ENCODE results near the gene ASCC1. TPM values are rescaled to one million over a fixed set of nuclear protein-coding genes. Genes with fewer than 3 reads are reported as not detected.
"Not testable (repeated sequence)": the region's sequence is repeated elsewhere in the genome, so short reads cannot be mapped to it uniquely, and the experiment has no call there.

Gene ASCC1
- total and polyA plus RNA-seq, 2 experiments from 2014 or later = 13.7 to 37.2 TPM

GRCh38 chr10:72224191-72224590 lies 8.1 kb upstream of the ASCC1 start:
- H3K4me1 ChIP-seq (ENCODE audit: insufficient read depth); H3K27ac Mint-ChIP-seq; H3K9me2 ChIP-seq (ENCODE audit: insufficient read depth); H3K27me3 ChIP-seq (ENCODE audit: insufficient read depth); H3F3A ChIP-seq (replicated peaks; ENCODE audit: low read depth); H3K4me3 ChIP-seq; ATAC-seq; H3K36me3 ChIP-seq (ENCODE audit: insufficient read depth); H3K4me3 Mint-ChIP-seq; H4K20me1 ChIP-seq (replicated peaks; ENCODE audit: insufficient read depth); H2AFZ ChIP-seq; H3K4me2 ChIP-seq; H3K27ac ChIP-seq (ENCODE audit: low read depth); DNase-seq (ENCODE audit: low spot score); H3K27me3 Mint-ChIP-seq (ENCODE audit: insufficient read depth, low read depth, poor library complexity); H3K9me3 Mint-ChIP-seq: not testable (repeated sequence)
- H3K4me1 Mint-ChIP-seq = peaks cover 12% of the 10 kb centered on the region; the same call in 2 of the 3 replicates
- peaks cover 19% of the 10 kb centered on the region; the same call in 2 of the 3 replicates for H3K36me3 Mint-ChIP-seq (ENCODE audit: low read depth)
- peaks cover 72% of the 10 kb centered on the region for H3K79me2 ChIP-seq (replicated peaks; ENCODE audit: insufficient read depth)

GRCh38 chr10:72223743-72224101 lies 7.6 kb upstream of the ASCC1 start:
- Histone ChIP-seq H3K9me2 (ENCODE audit: insufficient read depth) (no peaks in the 10 kb centered on the region), H4K20me1 (replicated peaks; ENCODE audit: insufficient read depth) (peaks cover 3% of the 10 kb centered on the region; the same call in 1 of the 2 replicates), H3K27ac (ENCODE audit: low read depth) (no peak overlapping the region), H3K79me2 (replicated peaks; ENCODE audit: insufficient read depth) (peaks cover 72% of the 10 kb centered on the region), H3K4me3 (no peak overlapping the region), H2AFZ (no peak overlapping the region), H3K36me3 (ENCODE audit: insufficient read depth) (no peaks in the 10 kb centered on the region), H3K27me3 (ENCODE audit: insufficient read depth) (no peaks in the 10 kb centered on the region), H3K4me2 (no peak overlapping the region), H3K4me1 (ENCODE audit: insufficient read depth) (no peaks in the 10 kb centered on the region), H3F3A (replicated peaks; ENCODE audit: low read depth) (peaks cover 9% of the 10 kb centered on the region)
- no peak overlapping the region for H3K4me3 Mint-ChIP-seq
- H3K27me3 Mint-ChIP-seq (ENCODE audit: insufficient read depth, low read depth, poor library complexity) = no peaks in the 10 kb centered on the region
- peaks cover 10% of the 10 kb centered on the region; the same call in 2 of the 3 replicates for H3K4me1 Mint-ChIP-seq
- H3K27ac Mint-ChIP-seq = no peak overlapping the region
- no peaks in the 10 kb centered on the region for H3K9me3 Mint-ChIP-seq
- ATAC-seq (no peak), DNase-seq (ENCODE audit: low spot score) (no peak)
- peaks cover 19% of the 10 kb centered on the region; the same call in 2 of the 3 replicates for H3K36me3 Mint-ChIP-seq (ENCODE audit: low read depth)
- TF ChIP-seq CREB1 (CRISPR knock-in tag; IDR thresholded peaks at IDR 0.05; ENCODE audit: low read depth) (no peak), ZNF462 (CRISPR knock-in tag; IDR thresholded peaks at IDR 0.05) (no peak), JUNB (IDR thresholded peaks at IDR 0.05; ENCODE audit: unreplicated experiment) (no peak), ZNF331 (CRISPR knock-in tag; IDR thresholded peaks at IDR 0.05; ENCODE audit: low read depth) (no peak), NANOG (IDR thresholded peaks at IDR 0.05; ENCODE audit: borderline replicate concordance) (no peak), STAT1 (IDR thresholded peaks at IDR 0.05; ENCODE audit: unreplicated experiment) (no peak), POLR2AphosphoS5 (IDR thresholded peaks at IDR 0.05; ENCODE audit: low read depth) (no peak), EZH2phosphoT487 (IDR thresholded peaks at IDR 0.05; ENCODE audit: unreplicated experiment) (no peak), EZH2 (IDR thresholded peaks at IDR 0.05; ENCODE audit: low read depth, unreplicated experiment) (no peak), REST (IDR thresholded peaks at IDR 0.05; ENCODE audit: unreplicated experiment) (no peak), ZNF114 (CRISPR knock-in tag; IDR thresholded peaks at IDR 0.05) (no peak), ETS1 (IDR thresholded peaks at IDR 0.05) (no peak)

Measured in GM23338 (cell line).